HG02623 (cell line): Measurements from ENCODE around the gene MROH2A.

Experiments
- ATAC-seq: cut with Tn5 transposase; IDR thresholded peaks from one replicate; pipeline ENCODE4 v1.9.1; 2021; ENCODE audit warnings: moderate library complexity; ENCODE audit not compliant: unreplicated experiment

Gene MROH2A

DNA sequence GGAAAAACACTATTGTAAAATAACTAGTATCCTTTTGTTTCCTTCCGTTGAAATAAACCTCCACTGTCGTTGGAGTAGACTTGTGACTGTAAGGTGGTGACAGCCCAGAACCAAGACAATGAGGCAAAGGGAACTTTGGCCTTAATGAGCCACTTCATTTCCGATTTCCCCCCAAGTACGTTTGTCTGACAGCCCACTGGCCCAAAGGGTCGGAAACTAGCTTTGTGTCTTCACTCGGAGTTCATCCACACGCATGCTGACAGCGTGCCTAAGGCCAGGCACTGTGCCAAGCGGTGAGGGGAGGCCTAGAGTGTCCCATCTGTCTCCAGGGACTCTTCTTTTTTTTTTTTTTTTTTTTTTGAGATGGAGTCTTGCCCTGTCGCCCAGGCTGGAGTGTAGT lies 55.2 kb downstream of the MROH2A start:
- ATAC-seq = no peak

DNA sequence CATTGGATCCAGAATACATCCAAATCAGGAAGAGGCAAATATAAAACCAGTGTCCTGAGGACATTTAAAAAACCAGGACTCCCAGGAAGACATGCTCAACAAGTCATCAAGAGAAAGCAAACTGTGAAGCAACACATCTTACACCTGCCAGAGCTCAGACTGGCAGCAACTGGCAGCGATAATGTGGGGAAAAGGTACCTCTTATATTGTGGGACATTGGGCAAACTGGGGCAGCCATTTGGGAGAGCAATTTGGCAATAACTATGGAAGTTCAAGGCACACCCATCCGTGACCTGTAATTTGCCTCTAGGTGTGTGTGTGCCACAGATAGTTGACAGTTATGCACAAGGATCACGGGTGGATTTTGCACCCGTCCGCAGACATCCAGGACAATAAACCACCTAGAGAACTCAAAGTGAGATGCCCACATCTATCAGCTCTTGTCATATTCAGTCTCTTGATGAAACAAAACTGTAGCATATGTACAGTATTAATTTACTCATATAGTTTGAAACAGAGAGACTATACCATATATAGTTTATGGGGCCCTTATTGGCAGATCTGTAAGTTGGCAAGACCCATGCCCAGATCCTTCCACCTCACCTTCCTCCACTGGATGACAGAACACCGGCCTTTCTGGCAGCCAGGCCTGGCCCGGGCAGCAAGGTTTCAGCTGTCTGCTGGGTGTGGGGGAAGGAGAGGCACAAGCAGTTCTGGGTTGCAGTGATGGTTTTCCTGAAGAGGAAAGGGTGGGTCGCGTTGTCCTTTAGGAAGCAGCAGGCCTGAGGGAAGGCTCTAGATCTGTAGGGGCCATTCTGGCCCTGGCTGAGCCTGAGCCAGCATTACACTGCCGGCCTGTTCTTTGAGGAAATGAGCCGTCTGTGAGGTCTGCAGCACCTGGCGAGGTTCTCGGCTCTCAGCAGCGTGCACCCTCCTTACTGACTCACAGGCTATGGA lies 57.4 kb downstream of the MROH2A start:
- no peak for ATAC-seq

DNA sequence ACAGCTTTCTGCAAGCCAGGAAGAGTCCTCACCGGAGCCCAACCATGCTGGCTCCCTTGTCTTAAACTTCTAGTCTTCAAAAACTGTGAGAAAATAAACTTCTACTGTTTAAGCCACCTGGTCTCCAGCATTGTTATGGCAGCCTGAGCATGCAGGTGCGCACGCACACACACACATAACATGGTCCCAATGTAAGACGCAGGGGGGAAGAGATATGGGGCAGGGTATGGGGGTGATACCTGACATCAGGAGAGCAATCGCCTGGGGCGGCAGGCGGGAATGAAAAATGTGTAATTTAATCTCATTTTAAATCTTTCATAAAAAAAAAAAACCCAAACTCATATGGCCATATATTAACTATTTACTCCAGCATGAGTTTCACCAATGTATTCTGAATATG lies 58.2 kb downstream of the MROH2A start:
- no peak for ATAC-seq

GRCh38 chr2:233837694-233838229 lies 59.6 kb downstream of the MROH2A start:
- ATAC-seq = no peak

DNA sequence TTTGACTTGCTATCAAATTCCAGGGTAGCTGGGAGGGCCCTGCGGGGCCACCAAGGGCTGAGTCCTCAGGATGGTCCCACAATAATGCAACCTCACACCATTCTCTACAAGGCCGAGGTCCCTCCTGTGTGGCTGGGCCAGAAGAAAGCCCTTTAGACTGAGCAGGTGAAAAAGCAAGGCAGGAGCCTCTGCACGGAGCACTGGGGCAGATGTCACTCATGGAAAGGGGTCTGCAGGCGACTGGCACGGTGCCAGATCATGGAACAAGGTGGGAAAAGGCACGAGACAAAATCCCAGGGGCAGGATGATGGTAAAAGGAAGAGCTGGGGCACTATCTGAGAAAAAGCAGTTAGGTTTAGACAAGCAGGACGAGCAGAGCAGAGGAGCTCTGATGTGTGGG lies 60.1 kb downstream of the MROH2A start:
- ATAC-seq = no peak

DNA sequence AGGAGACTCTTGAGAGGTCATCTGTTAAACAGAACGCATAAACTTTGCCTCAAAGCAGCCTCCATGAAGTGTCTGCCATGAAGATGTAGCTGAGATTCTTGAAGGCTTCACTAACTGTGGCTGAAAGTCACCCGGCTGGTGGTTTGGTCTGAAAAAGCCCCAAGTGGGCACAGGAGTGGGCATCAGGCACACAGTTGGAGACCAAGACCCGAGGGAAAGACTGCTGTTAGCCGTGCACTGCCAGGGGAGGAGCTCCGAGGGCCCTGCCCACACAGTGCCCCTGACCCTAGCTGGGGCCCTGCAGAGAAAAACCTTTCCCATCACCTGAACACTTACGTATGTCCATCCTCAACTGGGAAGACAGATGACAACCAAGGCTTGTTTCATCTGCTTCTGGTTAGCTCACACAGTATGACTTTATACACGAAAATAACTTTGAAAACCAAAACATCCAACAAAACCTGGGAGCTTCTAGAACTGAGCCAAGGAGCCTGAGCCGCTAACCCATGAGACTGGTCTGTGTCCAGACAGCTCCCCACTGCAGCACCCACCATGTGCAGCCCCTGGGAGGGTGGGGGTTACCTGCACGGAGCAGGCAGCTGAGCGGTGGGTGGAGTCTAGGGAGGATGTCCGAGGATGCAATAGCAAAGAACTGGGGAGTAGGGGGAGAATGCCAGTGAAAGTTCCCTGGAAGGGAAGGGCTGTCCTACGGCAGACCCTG lies 60.8 kb downstream of the MROH2A start:
- ATAC-seq = no peak

DNA sequence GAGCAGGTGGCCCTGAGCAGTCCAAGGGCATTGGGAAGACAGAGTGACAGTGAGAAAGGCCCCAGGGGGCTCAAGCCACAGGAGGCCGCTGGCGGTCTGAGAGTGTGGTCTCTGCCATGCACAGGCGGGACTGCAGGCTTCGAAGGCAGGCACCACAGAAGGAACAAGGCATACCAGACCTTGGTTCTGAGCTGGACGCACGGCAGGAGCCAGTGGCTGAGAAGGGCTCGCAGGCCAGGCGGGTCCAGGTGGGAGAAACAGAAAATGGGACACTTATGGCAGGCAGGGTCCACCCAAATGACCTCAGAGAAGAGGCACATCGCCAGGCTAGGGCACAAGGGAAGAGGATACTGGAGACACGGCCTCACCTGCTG lies 61.3 kb downstream of the MROH2A start:
- no peak for ATAC-seq

GRCh38 chr2:233840520-233840919 lies 62.4 kb downstream of the MROH2A start:
- ATAC-seq = no peak

DNA sequence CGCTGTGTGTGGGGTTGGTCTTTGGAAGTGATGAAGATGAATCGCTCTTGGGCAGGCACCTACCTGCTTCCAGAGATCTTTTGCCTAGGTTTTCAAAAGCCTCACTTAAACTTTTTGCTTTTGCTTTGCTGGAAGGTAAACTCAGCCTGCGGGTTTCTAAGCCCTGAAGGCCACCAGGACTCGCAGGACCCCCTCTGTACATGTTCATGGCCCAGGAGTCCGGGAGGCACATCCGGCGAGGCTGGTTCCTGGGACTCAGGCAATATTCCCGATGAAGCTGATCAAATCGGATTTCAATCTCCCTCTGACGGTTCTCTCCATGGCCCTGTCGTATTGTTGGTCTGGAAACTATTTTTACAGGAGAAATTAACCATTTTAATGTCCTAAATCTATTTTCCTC lies 63.1 kb downstream of the MROH2A start:
- ATAC-seq = no peak

- ATAC-seq = no peak
Measured at GRCh38 chr2:233844064-233844807, 66.1 kb downstream of the MROH2A start.

- ATAC-seq = no peak
Measured at GRCh38 chr2:233844836-233845235, 66.7 kb downstream of the MROH2A start.

- no peak for ATAC-seq
Measured at GRCh38 chr2:233845301-233846060, 67.4 kb downstream of the MROH2A start.

DNA sequence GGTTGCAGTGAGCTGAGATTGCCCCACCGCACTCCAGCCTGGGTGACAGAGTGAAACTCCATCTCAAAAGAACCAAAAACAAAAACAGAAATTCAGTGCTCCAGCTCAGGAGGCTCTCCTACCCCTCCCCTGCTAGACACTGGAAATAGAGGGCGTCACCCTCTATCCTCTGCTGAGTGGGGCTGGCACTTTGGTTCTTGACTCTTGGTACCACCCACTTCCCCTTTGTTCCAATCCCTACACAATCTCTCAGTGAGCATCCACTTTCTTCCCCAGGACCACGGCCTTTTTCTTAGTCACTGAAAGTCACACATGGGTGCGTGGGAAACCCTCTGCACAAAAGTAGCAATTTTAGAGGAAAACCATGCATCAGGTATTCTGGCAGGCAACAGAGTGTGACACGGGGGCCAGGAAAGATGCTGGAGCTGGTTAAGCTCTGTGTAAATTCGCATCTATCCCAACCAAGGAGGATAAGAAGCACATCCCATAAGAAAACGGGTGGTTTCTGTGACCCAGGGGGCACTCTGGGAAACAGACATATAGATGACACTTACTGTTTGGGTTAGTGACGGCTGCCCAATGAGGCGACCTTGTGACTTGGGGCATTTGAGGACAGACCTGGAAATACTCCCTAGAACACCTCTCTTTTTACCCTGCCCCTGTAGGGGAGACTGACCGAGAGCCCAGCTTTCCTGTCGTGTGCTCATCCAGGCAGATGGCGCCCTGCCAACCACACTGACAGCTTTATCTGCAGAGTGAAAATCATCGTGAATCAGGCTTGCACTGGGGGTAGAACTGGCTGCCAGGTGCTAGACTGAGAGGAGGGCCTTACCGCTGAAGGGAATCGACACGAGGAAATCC lies 68.5 kb downstream of the MROH2A start:
- ATAC-seq = no peak

- ATAC-seq = no peak
Measured at GRCh38 chr2:233847248-233847898, 69.2 kb downstream of the MROH2A start.

- no peak for ATAC-seq
Measured at GRCh38 chr2:233848276-233848675, 70.1 kb downstream of the MROH2A start.

DNA sequence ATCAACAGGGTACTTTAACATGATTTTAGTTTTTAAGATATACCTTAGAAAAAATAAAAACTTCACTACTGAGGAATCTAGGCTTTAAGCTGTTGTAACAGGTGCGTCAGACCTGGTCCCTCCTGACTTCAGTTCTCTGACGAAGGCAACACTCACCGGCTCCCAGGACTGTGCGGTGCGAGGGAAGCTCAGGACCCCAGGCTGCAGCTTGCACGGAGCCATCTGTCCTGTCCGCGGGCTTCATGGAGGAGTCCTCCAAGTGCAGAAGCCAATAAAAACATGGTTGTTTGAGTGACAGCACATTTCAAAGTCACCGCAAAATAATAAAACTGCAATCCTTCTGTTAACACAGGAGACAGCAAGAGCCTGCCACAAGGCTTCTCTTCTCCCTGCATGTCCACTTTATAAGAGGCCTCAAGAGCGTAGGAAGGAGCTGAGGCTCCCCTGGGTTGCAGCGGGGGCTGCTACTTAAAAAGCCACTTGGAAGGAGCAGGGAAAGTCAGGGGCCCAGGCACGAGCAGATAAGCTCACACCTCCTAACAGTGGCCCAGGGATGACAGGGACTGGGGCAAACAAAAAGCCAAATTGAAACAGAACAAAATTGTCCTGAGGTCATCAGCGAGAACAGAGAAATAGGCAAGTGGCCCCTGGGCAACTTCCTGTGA lies 71.6 kb downstream of the MROH2A start:
- no peak for ATAC-seq

DNA sequence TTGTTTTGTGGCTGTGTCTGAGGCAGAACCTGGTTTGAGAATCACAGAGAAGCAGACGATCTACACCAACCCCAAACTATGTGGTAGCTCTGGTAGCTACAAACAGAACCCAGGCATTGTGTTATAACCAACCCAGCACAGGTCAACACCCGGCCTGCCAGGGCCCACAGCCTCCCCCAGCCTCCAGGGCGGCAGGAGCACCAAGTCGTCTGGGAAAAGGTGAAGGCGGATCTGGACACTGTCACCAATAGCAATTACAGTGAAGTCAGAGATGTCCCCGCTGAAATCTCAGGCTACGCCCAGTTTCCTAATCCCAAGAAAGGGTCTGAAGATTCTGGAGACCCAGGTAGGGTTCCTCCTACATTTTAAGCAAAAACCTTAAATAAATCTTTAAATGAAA lies 72.6 kb downstream of the MROH2A start:
- ATAC-seq = no peak

DNA sequence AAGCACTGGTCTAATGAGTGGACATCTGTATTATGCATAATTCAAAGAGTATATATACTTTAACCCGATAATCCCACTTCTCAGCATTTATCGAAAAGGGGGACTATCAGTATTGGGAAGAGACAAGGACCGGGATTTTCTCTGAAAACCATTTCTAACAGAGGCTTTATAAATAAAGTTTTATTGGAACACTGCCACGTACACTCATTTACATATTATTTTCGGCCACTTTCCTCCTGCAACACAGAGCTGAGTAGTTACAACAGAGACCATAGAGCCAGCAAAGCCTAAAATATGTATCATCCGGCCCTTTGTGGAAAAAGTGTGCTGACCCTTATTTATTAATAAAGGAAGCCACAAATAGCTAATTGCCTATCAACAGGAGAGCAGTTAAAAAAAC lies 73.0 kb downstream of the MROH2A start:
- no peak for ATAC-seq

GRCh38 chr2:233852056-233852455 lies 73.9 kb downstream of the MROH2A start:
- ATAC-seq = no peak
